Measurements from ENCODE around the gene NDUFB4. TPM values are rescaled to one million over a fixed set of nuclear protein-coding genes. Genes with fewer than 3 reads are reported as not detected.

The NDUFB4 gene
- total RNA-seq, 1 experiment from 2014 or later = 161 TPM

DNA sequence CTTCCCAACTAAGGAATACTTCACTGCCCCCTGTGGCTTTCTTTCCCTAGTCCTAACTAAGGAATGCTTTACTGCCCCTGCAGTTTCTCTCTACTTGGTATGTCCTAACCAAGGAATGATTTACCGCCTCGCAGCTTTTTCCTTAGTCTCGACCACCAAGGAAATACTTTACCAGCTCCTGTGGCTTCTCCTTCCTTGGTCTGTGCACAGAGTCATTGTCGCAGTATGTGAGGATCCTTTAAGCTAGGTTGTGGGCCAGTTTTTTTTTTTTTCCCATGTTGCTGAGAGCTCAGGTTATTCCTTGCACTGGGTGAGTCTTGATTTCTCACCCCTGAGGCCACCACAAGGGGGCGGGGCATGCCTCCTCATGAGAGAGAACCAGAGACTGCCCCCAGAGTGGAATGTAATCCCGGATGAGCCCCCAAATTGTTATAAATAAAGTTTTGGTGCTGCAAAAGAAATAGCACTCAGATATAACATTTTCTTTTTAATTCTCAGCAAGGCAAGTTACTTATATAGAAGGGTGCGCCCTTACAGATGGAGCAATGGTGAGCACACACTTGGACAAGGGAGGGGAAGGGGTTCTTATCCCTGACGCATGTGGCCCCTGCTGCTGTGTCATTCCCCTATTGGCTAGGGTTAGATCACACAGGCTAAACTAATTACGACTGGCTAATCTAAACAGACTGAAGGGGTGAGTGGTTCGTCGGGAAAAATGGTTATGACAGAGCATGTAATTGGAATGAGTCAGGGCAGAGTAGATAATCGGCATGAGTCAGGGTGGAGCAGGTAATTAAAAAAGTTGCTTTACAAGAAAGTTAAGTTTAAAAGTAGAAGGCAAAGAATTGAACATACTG lies 27.0 kb downstream of the NDUFB4 start (continued):
- TF ChIP-seq, protein P1, sequence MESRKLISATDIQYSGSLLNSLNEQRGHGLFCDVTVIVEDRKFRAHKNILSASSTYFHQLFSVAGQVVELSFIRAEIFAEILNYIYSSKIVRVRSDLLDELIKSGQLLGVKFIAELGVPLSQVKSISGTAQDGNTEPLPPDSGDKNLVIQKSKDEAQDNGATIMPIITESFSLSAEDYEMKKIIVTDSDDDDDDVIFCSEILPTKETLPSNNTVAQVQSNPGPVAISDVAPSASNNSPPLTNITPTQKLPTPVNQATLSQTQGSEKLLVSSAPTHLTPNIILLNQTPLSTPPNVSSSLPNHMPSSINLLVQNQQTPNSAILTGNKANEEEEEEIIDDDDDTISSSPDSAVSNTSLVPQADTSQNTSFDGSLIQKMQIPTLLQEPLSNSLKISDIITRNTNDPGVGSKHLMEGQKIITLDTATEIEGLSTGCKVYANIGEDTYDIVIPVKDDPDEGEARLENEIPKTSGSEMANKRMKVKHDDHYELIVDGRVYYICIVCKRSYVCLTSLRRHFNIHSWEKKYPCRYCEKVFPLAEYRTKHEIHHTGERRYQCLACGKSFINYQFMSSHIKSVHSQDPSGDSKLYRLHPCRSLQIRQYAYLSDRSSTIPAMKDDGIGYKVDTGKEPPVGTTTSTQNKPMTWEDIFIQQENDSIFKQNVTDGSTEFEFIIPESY (IDR thresholded peaks at IDR 0.05; ENCODE audit: extremely low read depth, insufficient replicate concordance, low read length) = no peak
- TF ChIP-seq, protein P2, sequence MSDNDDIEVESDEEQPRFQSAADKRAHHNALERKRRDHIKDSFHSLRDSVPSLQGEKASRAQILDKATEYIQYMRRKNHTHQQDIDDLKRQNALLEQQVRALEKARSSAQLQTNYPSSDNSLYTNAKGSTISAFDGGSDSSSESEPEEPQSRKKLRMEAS (IDR thresholded peaks at IDR 0.05) = peak; percentile 30; the same call in 1 of the 2 replicates
- TF ChIP-seq, protein P3, sequence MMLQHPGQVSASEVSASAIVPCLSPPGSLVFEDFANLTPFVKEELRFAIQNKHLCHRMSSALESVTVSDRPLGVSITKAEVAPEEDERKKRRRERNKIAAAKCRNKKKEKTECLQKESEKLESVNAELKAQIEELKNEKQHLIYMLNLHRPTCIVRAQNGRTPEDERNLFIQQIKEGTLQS (IDR thresholded peaks at IDR 0.05) = no peak
- TF ChIP-seq TCF7L2 (IDR thresholded peaks at IDR 0.05; ENCODE audit: borderline replicate concordance, extremely low read depth, insufficient read depth, insufficient read length) = no peak

DNA sequence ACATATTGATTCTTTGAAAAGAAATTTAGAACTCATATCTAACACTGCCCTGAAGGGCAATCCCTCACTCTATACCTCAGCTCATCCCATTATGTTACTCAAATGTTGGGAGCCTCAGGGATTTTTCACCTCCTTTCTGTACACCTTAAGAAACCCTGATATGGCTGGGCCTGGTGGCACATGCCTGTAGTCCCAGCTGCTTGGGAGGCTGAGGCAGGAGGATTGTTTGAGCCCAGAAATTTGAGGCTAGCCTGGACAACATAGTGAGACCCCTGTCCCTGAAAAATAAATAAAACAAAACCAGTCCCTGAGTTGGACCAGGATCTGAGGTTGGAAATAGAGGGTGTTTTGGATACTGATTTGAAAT lies 27.6 kb downstream of the NDUFB4 start:
- POLR2A ChIA-PET = interaction anchor here (0.7 kb wide), 1 partner anchor 8 kb away, joined by 3 read pairs; no protein-coding TSS in a partner anchor
- H3K9me3 ChIP-seq (ENCODE audit: control insufficient read depth in 1 of 2, insufficient read depth in 1 of 2, low read depth in 1 of 2, low read length in 2 of 2) = no peaks in the 10 kb centered on the region
- H3K27me3 ChIP-seq (ENCODE audit: insufficient read depth, low read length) = no peaks in the 10 kb centered on the region
- peak; percentile 42 for ATAC-seq
- no peak for DNase-seq (ENCODE audit: low read depth, low spot score)
- no peaks in the 10 kb centered on the region for H3K79me2 ChIP-seq (ENCODE audit: insufficient read depth, low read length)
- intact Hi-C loops (cut with micrococcal nuclease) = loop anchor here (1.0 to 2.0 kb wide), 2 partner anchors 119 to 172 kb away; partner anchors contain the start of genes GTF2E1 and RABL3
- no peak overlapping the region for H3K9ac ChIP-seq (ENCODE audit: low read length)
- H2AFZ ChIP-seq (ENCODE audit: low read depth, low read length, poor library complexity, severe bottlenecking) = no peak overlapping the region
- TSS peak; percentile 78 for BruUV-seq (replicated peaks)
- TF ChIP-seq TCF7L2 (IDR thresholded peaks at IDR 0.05; ENCODE audit: borderline replicate concordance, extremely low read depth, insufficient read depth, insufficient read length) (no peak), RAD21 (IDR thresholded peaks at IDR 0.05; ENCODE audit: low read depth) (no peak), CEBPB (IDR thresholded peaks at IDR 0.05; ENCODE audit: low read depth) (no peak), SP1 (IDR thresholded peaks at IDR 0.05; ENCODE audit: low read depth) (no peak), CBX3 (IDR thresholded peaks at IDR 0.05; ENCODE audit: low read depth) (no peak), FOSL1 (IDR thresholded peaks at IDR 0.05; ENCODE audit: low read depth) (no peak), EGR1 (IDR thresholded peaks at IDR 0.05; ENCODE audit: low read depth) (no peak), YY1 (IDR thresholded peaks at IDR 0.05; ENCODE audit: extremely low read depth, insufficient replicate concordance, low read depth, low read length) (no peak), POLR2A (IDR thresholded peaks at IDR 0.05; ENCODE audit: borderline replicate concordance, extremely low read depth, insufficient read depth, insufficient read length) (no peak), ZFX (IDR thresholded peaks at IDR 0.05) (no peak)
- TF ChIP-seq, protein P3 (IDR thresholded peaks at IDR 0.05) = no peak
- TF ChIP-seq, protein P4, sequence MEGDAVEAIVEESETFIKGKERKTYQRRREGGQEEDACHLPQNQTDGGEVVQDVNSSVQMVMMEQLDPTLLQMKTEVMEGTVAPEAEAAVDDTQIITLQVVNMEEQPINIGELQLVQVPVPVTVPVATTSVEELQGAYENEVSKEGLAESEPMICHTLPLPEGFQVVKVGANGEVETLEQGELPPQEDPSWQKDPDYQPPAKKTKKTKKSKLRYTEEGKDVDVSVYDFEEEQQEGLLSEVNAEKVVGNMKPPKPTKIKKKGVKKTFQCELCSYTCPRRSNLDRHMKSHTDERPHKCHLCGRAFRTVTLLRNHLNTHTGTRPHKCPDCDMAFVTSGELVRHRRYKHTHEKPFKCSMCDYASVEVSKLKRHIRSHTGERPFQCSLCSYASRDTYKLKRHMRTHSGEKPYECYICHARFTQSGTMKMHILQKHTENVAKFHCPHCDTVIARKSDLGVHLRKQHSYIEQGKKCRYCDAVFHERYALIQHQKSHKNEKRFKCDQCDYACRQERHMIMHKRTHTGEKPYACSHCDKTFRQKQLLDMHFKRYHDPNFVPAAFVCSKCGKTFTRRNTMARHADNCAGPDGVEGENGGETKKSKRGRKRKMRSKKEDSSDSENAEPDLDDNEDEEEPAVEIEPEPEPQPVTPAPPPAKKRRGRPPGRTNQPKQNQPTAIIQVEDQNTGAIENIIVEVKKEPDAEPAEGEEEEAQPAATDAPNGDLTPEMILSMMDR (IDR thresholded peaks at IDR 0.05 in 2 of 3, conservative IDR thresholded peaks at IDR 0.05 in 1 of 3; ENCODE audit: borderline replicate concordance in 1 of 3, insufficient read depth in 1 of 3, low read depth in 2 of 3, low read length in 2 of 3) = no peak
- TF ChIP-seq, protein P2 (IDR thresholded peaks at IDR 0.05) = no peak
- H3K4me1 ChIP-seq (ENCODE audit: control insufficient read depth in 1 of 2, insufficient read depth in 2 of 2, low read length in 2 of 2) = peaks cover 13 to 29% of the 10 kb centered on the region in 2 experiments
- no peaks in the 10 kb centered on the region for H3K9me2 ChIP-seq (ENCODE audit: insufficient read depth)
- peak overlapping the region; percentile 14; the same call in 1 of the 2 replicates for H3K27ac ChIP-seq (ENCODE audit: low read depth, low read length)
- no peaks in the 10 kb centered on the region for H3K36me3 ChIP-seq (ENCODE audit: control insufficient read depth in 1 of 2, insufficient read depth in 2 of 2, low read length in 2 of 2)
- peak overlapping the region in 1 of 2 experiments; percentile 49; a peak in 1 of 4 replicates for H3K4me3 ChIP-seq (replicated peaks in 1 of 2; ENCODE audit: low read depth in 1 of 2, low read length in 2 of 2)
- RAD21 ChIA-PET (ENCODE audit: low non-redundant PET in 1 of 2, low total read pairs in 2 of 2, uncharacterized antibody in 2 of 2, unreplicated experiment in 2 of 2) = no interaction called here
- H4K20me1 ChIP-seq (ENCODE audit: insufficient read depth) = no peaks in the 10 kb centered on the region
- peak overlapping the region; percentile 78 for H3K4me2 ChIP-seq (ENCODE audit: low read length)
- CTCF ChIA-PET = interaction anchor here (1.2 kb wide), 1 partner anchor 10 kb away, joined by 6 read pairs; no protein-coding TSS in a partner anchor
